Stimulated activated CD4-positive, alpha-beta T cell treated with anti-CD3 and anti-CD28 coated beads, Interleukin-1b, Interleukin-23, amount 100 ng/mL, for 24 hours (primary cell): ENCODE data around the gene PTPRG.

Experiments
- DNase-seq, 4 experiments: peaks; one replicate each; pipeline ENCODE4 v3.0.0-alpha.2; 2020; ENCODE audit warnings: low read depth in 4 of 4, low spot score in 1 of 4

The PTPRG gene

GRCh38 chr3:61884794-61885193 is 323.4 kb downstream of the PTPRG start:
- DNase-seq, result no peak

- no peak for DNase-seq
Measured at GRCh38 chr3:61885414-61885813, 324.0 kb downstream of the PTPRG start.

DNA sequence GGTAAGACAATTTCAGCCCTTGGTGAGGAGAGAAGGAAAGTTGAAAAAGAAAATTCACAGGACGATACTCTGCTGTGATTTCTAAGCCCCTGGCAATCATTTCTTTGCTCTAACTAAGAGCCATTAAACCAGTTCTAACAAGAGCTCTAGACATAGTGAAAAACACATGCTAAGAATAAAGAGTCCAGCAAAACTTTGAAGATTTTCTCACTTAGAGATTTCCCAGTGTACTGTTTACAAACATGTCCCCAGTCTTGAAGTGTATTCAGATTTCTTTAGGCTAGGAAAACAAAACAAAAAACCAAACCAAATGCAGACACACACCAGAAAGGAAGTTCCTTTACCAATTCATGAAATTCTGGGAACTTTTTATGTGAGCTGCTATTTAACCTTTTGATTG is 325.8 kb downstream of the PTPRG start:
- no peak for DNase-seq

DNA sequence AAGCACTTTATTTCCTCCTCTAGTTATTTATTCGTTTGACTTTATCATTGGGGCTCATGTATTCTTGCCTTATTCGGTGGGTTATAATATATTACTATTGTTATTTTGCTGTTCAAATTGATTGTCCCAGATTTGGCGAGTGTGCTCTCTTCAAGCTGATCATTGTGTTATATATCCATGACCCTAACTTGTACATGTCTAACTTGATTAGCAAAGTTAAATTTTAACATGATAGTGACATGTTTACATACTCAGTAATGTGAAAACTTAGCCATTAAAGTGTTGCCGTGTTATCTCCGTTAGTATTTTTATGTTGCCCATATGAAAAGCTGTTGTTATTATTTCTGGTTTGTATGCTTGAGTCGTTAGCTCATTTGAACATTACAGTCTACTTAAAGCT is 327.9 kb downstream of the PTPRG start:
- no peak for DNase-seq

DNA sequence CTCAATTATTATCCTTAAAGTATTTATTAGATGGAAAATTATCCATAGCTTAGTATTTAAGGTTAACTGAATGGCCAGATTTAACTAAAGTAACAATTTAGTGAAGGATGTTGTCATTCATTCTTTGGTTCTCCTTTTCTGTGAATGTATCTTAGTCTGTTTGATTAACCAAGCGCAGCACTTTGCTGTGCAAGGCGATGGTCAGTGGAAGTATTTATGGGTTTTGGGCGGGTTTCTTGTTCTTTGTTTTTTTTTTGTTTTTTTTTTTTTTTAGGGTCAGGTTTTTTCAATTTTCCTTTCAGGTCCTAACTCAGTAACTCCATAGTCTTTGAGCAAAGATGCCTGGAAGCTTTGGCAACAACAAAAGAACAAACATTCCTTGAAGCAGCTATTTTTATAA is 328.8 kb downstream of the PTPRG start:
- no peak for DNase-seq

DNA sequence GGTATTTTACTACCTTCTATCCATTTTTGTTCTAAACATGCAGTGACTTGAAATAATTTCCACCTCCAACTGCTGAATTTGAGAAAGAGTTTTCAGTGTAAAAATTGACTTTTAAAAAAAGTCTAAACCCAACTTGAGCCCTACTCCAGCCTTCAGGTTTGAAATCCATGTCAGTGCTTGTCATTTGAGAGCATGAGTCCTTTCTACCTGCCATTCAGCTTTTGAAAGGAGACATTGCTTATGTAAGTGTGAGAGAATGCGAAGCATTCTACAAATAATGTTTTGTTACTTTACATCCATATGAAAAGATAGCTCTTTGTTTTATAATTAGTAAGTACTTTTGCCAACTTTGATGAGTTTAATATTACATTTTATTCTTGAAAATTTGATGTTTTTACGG is 329.2 kb downstream of the PTPRG start:
- no peak for DNase-seq

- DNase-seq, result no peak
Measured at GRCh38 chr3:61892891-61893290, 331.5 kb downstream of the PTPRG start.

DNA sequence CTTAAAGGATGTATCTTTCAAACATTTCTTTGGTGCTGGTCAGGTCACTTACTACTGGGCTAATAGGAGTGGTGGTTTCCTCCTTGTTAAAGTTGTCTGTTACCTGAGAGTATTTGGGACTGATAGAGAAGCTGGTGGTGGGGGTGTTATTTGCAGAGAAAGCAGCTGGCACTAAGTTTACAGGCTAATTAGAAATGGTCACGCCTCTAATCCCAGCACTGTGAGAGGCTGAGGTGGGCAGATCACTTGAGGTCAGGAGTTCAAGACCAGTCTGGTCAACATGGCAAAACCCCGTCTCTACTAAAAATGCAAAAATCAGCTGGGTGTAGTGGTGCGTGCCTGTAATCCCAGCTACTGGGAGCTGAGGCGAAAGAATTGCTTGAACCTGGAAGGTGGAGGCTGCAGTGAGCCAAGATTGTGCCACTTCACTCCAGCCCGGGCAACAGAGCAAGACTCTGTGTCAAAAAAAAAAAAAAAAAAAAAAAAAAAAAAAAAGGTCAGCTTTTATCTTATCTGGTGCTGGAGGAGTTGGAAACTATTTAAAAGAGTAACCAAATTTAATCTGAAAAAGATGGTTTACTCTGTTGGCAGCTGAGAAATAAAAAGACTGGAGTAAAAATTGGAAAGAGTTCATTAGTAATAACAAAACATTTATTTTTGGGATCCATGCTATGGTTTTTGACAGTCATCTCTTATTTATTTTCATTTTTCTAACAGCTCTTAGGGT is 332.6 kb downstream of the PTPRG start:
- DNase-seq, result no peak

- peak in 3 of 4 experiments; percentile 8 to 34 (median 22) for DNase-seq
Measured at GRCh38 chr3:61894988-61895935, 333.9 kb downstream of the PTPRG start.

GRCh38 chr3:61896251-61896650 is 334.9 kb downstream of the PTPRG start:
- DNase-seq, result no peak

- DNase-seq, result no peak
Measured at GRCh38 chr3:61897848-61898247, 336.5 kb downstream of the PTPRG start.

DNA sequence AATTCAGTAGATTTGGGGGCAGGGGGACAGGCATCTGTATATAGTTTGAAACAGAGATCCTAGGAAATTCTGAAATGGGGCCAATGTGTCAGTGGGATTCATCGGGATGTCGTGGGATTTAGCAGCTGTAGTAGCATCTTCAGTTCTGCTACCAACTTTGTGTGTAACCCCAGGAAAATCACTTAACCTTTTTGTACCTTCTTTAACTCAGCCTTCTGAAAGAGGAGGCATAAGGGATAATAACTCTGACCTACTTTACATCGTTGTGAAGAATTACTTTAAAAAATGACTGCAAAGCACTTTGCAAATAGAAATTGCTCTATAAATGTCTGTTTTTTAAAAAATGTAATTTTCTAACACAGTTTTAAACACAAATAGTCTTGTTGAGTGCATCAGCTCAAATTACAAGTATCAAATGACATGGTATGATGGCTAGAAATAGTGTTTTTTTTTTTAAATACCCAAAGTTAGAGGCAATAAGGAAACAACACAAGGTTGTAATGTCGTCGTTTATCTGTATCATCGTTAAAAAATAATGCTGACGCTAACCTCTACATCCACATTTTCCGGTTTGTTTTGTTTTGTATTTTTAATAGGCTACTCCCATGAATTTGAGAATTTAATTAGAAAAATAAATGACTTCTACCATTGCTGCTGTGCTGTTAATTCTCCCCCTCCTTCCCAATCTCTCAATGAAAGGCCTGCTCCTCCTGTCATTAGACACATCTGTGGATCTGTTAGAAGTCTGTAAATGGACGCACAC is 338.5 kb downstream of the PTPRG start:
- DNase-seq, result no peak

DNA sequence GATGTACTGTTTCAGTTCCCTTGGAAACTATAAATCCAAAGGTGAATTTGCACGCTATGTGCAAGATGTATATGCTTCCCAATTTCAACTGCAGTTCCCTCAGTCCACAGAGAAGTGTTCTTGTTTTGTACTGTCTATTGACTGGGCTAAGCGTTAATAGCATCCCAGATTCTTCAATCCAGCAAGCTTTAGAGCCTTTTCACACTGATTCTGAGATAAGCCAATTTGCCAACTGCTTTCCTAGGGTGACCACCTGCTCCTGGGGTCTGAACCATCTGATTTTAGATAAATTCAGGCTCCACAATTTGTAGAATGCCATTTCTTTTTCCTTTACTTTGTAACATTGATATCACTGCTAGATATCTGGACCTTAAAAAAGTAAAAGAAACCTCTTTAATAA is 340.1 kb downstream of the PTPRG start:
- no peak for DNase-seq

GRCh38 chr3:61901986-61902385 is 340.6 kb downstream of the PTPRG start:
- DNase-seq, result no peak

DNA sequence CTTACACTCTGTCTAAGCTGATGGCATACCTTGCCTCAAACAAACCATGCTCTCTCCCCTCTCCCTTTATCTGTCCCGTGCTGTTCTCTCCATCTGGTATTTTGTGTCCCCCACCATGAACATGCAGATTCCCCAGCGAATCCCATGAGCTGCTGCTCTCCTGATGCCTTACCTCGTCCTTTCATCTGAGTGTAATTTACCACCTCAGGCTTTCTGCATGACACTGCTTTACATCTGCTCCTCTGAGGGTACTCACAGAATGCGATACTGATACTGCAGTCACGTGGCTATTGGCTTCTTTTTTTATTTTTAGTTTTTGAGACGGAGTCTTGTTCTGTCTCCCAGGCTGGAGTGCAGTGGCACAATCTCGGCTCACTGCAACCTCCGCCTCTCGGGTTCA is 341.7 kb downstream of the PTPRG start:
- no peak for DNase-seq

GRCh38 chr3:61903931-61904657 is 342.7 kb downstream of the PTPRG start:
- no peak for DNase-seq

DNA sequence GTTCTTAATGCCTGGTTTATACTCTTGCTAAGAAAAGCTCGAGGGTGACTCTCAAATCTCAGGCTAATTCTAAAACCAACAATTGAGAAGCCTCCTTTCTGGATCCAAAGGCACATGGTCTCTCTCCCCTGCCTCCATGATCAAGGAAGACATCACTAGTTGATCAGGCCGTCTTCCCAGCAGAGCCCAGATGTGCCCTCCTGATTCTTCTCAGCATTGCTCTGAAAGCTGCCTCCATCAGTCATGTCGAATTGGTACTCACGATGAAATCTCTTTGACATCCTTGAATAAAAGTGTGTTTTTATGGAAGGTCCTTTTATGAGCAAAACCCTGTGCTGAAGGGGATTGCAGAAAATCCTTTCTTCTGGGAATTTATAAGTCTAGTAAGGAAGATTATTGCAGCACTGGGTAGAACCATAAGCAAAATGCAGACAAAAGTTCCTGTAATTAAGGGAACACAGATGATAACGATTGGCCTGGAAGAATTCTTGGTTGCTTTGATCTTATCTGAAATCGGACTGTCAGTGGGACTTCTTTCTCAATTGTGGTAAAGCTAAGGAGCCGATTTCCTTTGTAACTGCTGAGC is 345.9 kb downstream of the PTPRG start:
- DNase-seq, result no peak

GRCh38 chr3:61908382-61908781 is 347.0 kb downstream of the PTPRG start:
- no peak for DNase-seq

DNA sequence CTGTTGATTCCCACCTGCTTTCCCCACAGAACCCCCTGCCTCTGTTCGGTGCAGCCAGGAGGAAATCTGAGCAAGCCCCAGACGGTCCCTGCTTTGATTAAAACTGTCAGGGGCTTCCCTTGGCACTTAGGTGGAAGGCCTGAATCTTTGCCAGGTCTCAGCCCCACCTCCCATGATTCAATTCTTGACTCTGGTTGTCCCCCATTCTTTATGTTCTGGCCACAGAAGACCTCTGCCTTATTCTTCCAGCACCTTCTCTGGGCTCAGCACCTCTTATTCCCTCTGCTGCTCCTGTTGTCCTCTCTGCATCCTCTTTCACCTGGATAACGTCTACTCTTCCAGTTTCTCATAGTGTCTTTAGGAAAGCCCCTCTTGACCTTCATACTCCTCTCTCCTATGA is 349.4 kb downstream of the PTPRG start:
- DNase-seq, result no peak

DNA sequence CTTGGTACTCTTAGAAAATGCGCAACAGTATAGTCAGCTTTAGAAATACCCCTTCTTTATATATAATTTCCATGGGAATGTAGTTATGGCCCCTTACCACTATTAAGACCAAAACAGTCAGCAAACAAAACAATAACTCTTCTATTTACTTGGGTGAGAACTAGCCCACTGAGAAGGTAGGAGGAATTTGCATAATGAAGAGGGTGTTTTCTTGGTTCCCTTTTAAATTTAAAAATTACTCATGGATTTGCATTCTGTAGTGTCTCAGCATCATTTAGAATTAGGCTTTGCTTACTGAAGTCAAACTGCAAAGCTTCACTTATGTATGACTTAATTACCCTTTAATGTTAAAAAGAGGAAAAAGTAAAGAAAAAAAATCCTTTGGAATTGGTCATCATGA is 350.8 kb downstream of the PTPRG start:
- DNase-seq, result no peak

GRCh38 chr3:61913701-61914100 is 352.3 kb downstream of the PTPRG start:
- no peak for DNase-seq
